Posterior vena cava (tissue), 2 donors: ENCODE measurements around the gene TTC16. TPM values are rescaled to one million over a fixed set of nuclear protein-coding genes. Genes with fewer than 3 reads are reported as not detected.
"Not testable (repeated sequence)": the region's sequence is repeated elsewhere in the genome, so short reads cannot be mapped to it uniquely, and the experiment has no call there.

ENCODE experiments used
- DNase-seq: peaks from one replicate; pipeline ENCODE4 v3.0.0-alpha.2; 2020; ENCODE audit warnings: low spot score
- intact Hi-C, 2 donors: fragments of 100-400 bp; cut with DNase I; formaldehyde crosslinking; loops; one replicate each; pipeline versions ENCODE4 v1.14.1 to v1.14.2; 2022 to 2023
- total RNA-seq, 2 donors: library from RNA; stranded (reverse); fragmentation: NEBNext Ultra II Directional; extraction: Animal tissue kit (Norgen Biotek cat#: 25700); gene quantifications; one replicate each; pipeline ENCODE4 v1.2.1, GENCODE V29; 2021
- donor health status: DM: yes; HTN: yes; CAD: no.
- donor health status: DM: yes; HTN: yes; CAD: no.

TTC16 gene
- total RNA-seq, 2 donors from 2014 or later = 0.09 to 0.14 TPM

GRCh38 chr9:127772603-127773002 lies 56.7 kb downstream of the TTC16 start:
- no peak for DNase-seq
- intact Hi-C loops = no loop called here

- no peak for DNase-seq
- intact Hi-C loops = no loop called here
These were observed 57.4 kb downstream of the TTC16 start for GRCh38 chr9:127773272-127773671.

- intact Hi-C loops = no loop called here
- no peak for DNase-seq
These were observed 58.1 kb downstream of the TTC16 start for GRCh38 chr9:127773981-127774380.

GRCh38 chr9:127776195-127776923 lies 60.5 kb downstream of the TTC16 start:
- intact Hi-C loops = no loop called here
- no peak for DNase-seq

- intact Hi-C loops = no loop called here
- DNase-seq = no peak
These were observed 61.0 kb downstream of the TTC16 start for GRCh38 chr9:127776924-127777289.

- intact Hi-C loops = no loop called here
These were observed 61.6 kb downstream of the TTC16 start for GRCh38 chr9:127777368-127777980.

GRCh38 chr9:127778280-127779135 lies 62.6 kb downstream of the TTC16 start, which contains the start of gene SH2D3C:
Gene SH2D3C, minus strand, starts transcription at chr9:127778666. Its CDS starts 39 bp downstream, at chr9:127778627.
- intact Hi-C loops = no loop called here

More at GRCh38 chr9:127777368-127777980, 61.6 kb downstream of the TTC16 start:
- DNase-seq = no peak

GRCh38 chr9:127779136-127779981 lies 63.5 kb downstream of the TTC16 start:
- intact Hi-C loops = no loop called here
- DNase-seq = no peak

More at GRCh38 chr9:127778280-127779135, 62.6 kb downstream of the TTC16 start, which contains the start of gene SH2D3C:
- DNase-seq = no peak

- intact Hi-C loops = loop anchor here (5.0 to 10.0 kb wide), 3 partner anchors 43 to 188 kb away; partner anchors contain the start of genes TOR2A (in 2 of the 2) and ST6GALNAC4 (in 1 of the 2)
- no peak for DNase-seq
These were observed 64.4 kb downstream of the TTC16 start for GRCh38 chr9:127780126-127780885.

GRCh38 chr9:127780909-127781308 lies 65.0 kb downstream of the TTC16 start:
- intact Hi-C loops = loop anchor here (5.0 to 10.0 kb wide), 3 partner anchors 44 to 189 kb away; partner anchors contain the start of genes TOR2A (in 2 of the 2) and ST6GALNAC4 (in 1 of the 2)
- not testable (repeated sequence) for DNase-seq

Other genes starting within 250 kb of the TTC16 start
- 10 to 100 TPM; 69.4 to 80.3 TPM for gene STXBP1, start 103.8 kb upstream of the TTC16 start, total RNA-seq
- under 1 TPM; 0.14 TPM for gene CFAP157, start 9.1 kb upstream of the TTC16 start, total RNA-seq
- gene PTRH1, start 416 bp upstream of the TTC16 start, total RNA-seq = 1 to 10 TPM; 8.7 to 9.1 TPM
- 1 to 10 TPM; 4.9 to 8.2 TPM for gene TOR2A, start 19.2 kb downstream of the TTC16 start, total RNA-seq
- gene SH2D3C, start 62.6 kb downstream of the TTC16 start, total RNA-seq = 10 to 100 TPM; 13.7 to 18.9 TPM
- gene CDK9, start 70.0 kb downstream of the TTC16 start, total RNA-seq = 10 to 100 TPM; 56.5 to 71.0 TPM
- gene FPGS, start 86.8 kb downstream of the TTC16 start, total RNA-seq = 10 to 100 TPM; 35.5 to 55.1 TPM
- 100 to 1,000 TPM; 189 to 217 TPM for gene ENG, start 138.6 kb downstream of the TTC16 start, total RNA-seq
- gene AK1, start 161.6 kb downstream of the TTC16 start, total RNA-seq = 10 to 100 TPM; 65.7 to 67.0 TPM
- 100 to 1,000 TPM in 1 of 2 donors, 10 to 100 TPM in 1; 74.8 to 102 TPM for gene ST6GALNAC6, start 183.5 kb downstream of the TTC16 start, total RNA-seq
- 10 to 100 TPM; 27.7 to 32.7 TPM for gene ST6GALNAC4, start 201.0 kb downstream of the TTC16 start, total RNA-seq
- gene PIP5KL1, start 214.7 kb downstream of the TTC16 start, total RNA-seq = 1 to 10 TPM; 1.2 to 1.3 TPM
- 10 to 100 TPM; 22.8 to 23.6 TPM for gene DPM2, start 221.8 kb downstream of the TTC16 start, total RNA-seq